Measurements from ENCODE around the gene DXO. TPM values are rescaled to one million over a fixed set of nuclear protein-coding genes. Genes with fewer than 3 reads are reported as not detected.
"Not testable (repeated sequence)": the region's sequence is repeated elsewhere in the genome, so short reads cannot be mapped to it uniquely, and the experiment has no call there.

Gene DXO
- total RNA-seq, 1 donor from 2014 or later, result 28.1 TPM

DNA sequence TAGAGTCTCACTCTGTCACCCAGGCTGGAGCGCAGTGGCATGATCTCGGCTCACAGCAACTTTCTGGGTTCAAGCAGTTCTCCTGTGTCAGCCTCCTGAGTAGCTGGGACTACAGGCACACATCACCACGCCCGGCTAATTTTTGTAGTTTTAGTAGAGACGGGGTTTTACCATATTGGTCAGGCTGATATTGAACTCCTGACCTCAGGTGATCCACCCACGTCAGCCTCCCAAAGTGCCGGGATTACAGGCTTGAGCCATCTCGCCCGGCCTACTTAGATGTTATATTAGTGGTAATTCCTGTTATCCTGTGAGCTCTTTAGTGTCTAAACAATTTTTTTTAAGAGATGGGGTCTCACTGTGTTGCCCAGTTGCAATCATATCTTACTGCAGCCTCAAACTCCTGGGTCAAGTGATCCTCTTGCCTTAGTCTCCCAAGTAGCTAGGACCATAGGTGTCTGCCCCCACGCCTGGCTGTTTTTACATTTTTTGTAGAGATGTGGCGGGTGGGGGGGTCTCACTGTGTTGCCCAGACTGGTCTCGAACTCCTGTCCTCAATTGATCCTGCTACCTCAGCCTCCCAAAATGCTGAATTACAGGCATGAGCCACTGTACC lies 6.0 kb upstream of the DXO start:
- no peaks in the 10 kb centered on the region for H3K27me3 ChIP-seq (ENCODE audit: control insufficient read depth, insufficient read depth, low read length)
- TF ChIP-seq, protein P1, sequence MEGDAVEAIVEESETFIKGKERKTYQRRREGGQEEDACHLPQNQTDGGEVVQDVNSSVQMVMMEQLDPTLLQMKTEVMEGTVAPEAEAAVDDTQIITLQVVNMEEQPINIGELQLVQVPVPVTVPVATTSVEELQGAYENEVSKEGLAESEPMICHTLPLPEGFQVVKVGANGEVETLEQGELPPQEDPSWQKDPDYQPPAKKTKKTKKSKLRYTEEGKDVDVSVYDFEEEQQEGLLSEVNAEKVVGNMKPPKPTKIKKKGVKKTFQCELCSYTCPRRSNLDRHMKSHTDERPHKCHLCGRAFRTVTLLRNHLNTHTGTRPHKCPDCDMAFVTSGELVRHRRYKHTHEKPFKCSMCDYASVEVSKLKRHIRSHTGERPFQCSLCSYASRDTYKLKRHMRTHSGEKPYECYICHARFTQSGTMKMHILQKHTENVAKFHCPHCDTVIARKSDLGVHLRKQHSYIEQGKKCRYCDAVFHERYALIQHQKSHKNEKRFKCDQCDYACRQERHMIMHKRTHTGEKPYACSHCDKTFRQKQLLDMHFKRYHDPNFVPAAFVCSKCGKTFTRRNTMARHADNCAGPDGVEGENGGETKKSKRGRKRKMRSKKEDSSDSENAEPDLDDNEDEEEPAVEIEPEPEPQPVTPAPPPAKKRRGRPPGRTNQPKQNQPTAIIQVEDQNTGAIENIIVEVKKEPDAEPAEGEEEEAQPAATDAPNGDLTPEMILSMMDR (IDR thresholded peaks at IDR 0.05; ENCODE audit: insufficient read depth, low read length, poor library complexity, severe bottlenecking), result no peak
- no peaks in the 10 kb centered on the region for H3K36me3 ChIP-seq (ENCODE audit: control insufficient read depth, insufficient read depth, low read length)
- H3K4me3 ChIP-seq (ENCODE audit: low read depth, low read length), result no peak overlapping the region
- no peak for DNase-seq (ENCODE audit: low read depth)

DNA sequence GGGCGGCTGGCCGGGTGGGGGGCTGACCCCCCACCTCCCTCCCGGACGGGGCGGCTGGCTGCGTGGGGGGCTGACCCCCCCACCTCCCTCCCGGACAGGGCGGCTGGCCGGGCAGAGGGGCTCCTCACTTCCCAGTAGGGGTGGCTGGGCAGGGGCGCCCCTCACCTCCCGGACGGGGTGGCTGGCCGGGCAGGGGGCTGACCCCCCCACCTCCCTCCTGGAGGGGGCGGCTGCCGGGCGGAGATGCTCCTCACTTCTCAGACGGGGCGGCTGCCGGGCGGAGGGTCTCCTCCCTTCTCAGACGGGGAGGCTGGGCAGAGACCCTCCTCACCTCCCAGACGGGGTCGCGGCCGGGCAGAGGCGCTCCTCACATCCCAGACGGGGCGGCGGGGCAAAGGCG lies 4.1 kb upstream of the DXO start:
- DNase-seq (ENCODE audit: low read depth); H3K27me3 ChIP-seq (ENCODE audit: control insufficient read depth, insufficient read depth, low read length); H3K36me3 ChIP-seq (ENCODE audit: control insufficient read depth, insufficient read depth, low read length); H3K4me3 ChIP-seq (ENCODE audit: low read depth, low read length): not testable (repeated sequence)

DNA sequence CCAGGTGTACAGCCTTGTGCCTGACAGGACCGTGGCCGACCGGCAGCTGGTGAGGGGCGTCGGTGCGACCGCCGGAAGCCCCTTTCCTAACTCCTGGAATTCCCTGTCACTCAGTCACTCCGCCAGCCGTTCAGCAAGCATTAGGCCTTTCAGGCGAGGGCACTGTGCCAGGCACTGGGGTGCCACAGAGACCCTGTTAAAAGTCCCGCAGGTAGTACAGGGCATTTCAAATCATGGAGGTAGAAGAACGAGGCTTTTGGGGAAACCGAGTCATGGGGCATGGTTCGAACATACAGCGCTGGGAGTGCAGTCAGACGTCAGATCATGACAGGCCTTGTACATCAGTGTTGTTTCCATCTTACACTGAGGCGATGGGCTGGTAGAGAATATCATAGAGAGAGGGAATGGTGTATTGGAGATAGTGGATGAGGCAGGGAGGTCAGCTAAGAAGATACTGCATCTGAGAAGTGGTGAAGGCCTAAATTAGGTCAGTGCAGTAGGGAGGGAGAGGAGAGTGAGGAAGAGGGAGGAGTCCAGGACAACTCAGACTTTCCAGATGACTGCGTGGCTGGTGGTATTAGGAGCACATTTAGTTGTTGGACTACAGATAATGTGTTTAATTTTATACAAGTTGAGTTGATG lies 892 bp upstream of the DXO start:
- TF ChIP-seq, protein P1 (IDR thresholded peaks at IDR 0.05; ENCODE audit: insufficient read depth, low read length, poor library complexity, severe bottlenecking), result no peak
- no peak for DNase-seq (ENCODE audit: low read depth)
- H3K27me3 ChIP-seq (ENCODE audit: control insufficient read depth, insufficient read depth, low read length), result no peaks in the 10 kb centered on the region
- peaks cover 2% of the 10 kb centered on the region for H3K36me3 ChIP-seq (ENCODE audit: control insufficient read depth, insufficient read depth, low read length)
- H3K4me3 ChIP-seq (ENCODE audit: low read depth, low read length), result peak overlapping the region; percentile 89

DNA sequence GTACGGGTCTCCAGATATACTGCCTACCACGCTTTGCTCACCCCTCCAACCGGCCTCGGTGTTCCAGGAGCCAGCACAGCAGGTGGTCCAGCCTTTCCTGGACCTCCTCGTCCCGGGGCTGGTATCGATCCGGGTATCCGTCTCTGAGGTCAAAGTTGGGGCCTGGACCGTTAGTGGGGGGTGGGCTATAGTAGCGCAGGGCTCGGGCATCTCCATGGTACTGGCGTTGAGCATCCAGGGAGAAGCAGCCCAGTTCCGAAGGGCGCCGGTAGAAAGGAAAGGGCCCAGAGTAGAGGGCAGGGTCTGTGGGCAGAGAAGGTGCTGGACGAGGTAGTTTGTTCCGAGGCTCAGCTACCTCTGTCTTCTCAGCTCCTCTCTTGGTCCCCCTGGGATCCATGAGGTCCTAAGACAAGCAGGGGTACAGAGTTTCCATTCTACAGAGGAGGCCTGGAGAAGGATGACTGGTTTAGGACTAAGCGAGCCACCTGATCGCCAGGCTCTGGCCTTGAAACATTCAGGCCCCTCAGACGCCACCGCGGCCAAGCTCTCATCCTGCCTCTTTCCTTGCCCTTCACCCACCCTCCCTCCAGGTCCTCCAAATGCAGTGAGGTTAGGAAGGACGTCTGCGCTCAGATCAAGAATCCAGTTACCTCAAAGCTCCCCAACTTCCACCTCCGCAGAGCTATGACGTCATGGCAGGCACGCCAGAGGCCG lies 502 bp downstream of the DXO start:
- no peak for DNase-seq (ENCODE audit: low read depth)
- TF ChIP-seq, protein P1 (IDR thresholded peaks at IDR 0.05; ENCODE audit: insufficient read depth, low read length, poor library complexity, severe bottlenecking), result no peak
- peak overlapping the region; percentile 89 for H3K4me3 ChIP-seq (ENCODE audit: low read depth, low read length)

DNA sequence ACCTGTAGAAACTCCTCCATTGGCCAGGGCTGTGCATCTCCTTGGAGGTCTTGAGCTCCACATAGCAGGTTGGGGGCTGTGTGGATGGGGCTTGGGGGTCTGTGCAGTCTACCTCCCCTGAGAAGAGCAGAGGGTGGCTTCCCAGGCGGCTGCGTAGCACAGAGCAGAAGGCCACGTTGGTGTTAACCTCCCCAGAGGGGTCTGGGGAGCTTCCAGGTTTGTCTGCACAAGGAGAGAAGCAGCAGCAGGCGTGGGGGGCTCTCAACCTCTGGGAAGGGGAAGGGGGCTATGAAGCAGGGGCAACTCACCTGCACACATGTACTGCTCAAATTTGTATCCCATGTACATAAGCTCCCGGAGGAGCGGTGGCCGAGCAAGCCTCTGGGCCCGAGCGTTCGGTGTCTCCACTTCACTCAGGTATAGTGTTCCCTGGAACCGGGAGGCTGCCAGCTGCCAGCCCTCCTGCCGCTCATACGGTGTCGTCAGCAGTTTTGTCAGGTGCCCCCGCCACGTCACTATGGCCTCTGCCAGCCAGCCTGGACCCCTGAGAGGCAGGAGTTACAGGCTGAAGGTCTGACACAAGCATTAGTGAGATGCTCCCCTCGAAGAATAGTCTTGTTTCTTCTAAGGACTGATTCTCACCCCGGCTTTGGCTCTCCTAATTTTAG lies 1.2 kb downstream of the DXO start:
- Histone ChIP-seq H3K4me3 (ENCODE audit: low read depth, low read length) (peak overlapping the region; percentile 89), H3K27me3 (ENCODE audit: control insufficient read depth, insufficient read depth, low read length) (no peaks in the 10 kb centered on the region), H3K36me3 (ENCODE audit: control insufficient read depth, insufficient read depth, low read length) (peaks cover 4% of the 10 kb centered on the region)
- TF ChIP-seq, protein P1 (IDR thresholded peaks at IDR 0.05; ENCODE audit: insufficient read depth, low read length, poor library complexity, severe bottlenecking), result no peak
- no peak for DNase-seq (ENCODE audit: low read depth)

More for the DNA sequence above, 502 bp downstream of the DXO start:
- Histone ChIP-seq H3K27me3 (ENCODE audit: control insufficient read depth, insufficient read depth, low read length) (no peaks in the 10 kb centered on the region), H3K36me3 (ENCODE audit: control insufficient read depth, insufficient read depth, low read length) (peaks cover 4% of the 10 kb centered on the region)
